ENCODE results near the gene BAZ1B. TPM values are rescaled to one million over a fixed set of nuclear protein-coding genes. Genes with fewer than 3 reads are reported as not detected.
"Not testable (repeated sequence)": the region's sequence is repeated elsewhere in the genome, so short reads cannot be mapped to it uniquely, and the experiment has no call there.

The BAZ1B gene
- total and polyA plus RNA-seq, 4 donors, result 8.6 to 31.3 (median 21.5) TPM

- 92% methylated on average over 10 of the region's 10 CpGs for WGBS
- no peak for DNase-seq (ENCODE audit: low spot score)
- Histone ChIP-seq H3K27me3 (ENCODE audit: control insufficient read depth in 4 of 4, insufficient read depth in 4 of 4, low read length in 3 of 4) (no peaks in the 10 kb centered on the region), H3K27ac (ENCODE audit: low read depth in 1 of 2, low read length in 2 of 2) (no peak overlapping the region), H3K9ac (ENCODE audit: low read depth in 1 of 2, low read length in 2 of 2) (no peak overlapping the region), H3K4me3 (ENCODE audit: low read depth in 1 of 3, low read length in 3 of 3) (no peak overlapping the region), H3K4me1 (ENCODE audit: control insufficient read depth in 4 of 4, insufficient read depth in 4 of 4, low read length in 3 of 4) (no peaks in the 10 kb centered on the region), H3K9me3 (ENCODE audit: control insufficient read depth in 4 of 4, low read length in 3 of 4) (no peaks in the 10 kb centered on the region), H3K36me3 (ENCODE audit: control insufficient read depth in 4 of 4, insufficient read depth in 3 of 4, low read depth in 1 of 4, low read length in 3 of 4) (peaks cover 12 to 58% (median 52%) of the 10 kb centered on the region in 4 donors)
- no peak for TF ChIP-seq HNF4A (conservative IDR thresholded peaks at IDR 0.05)
Measured at GRCh38 chr7:73541722-73542121, 19.6 kb upstream of the BAZ1B start.

- DNase-seq (ENCODE audit: low spot score), result no peak
- H3K27me3 ChIP-seq (ENCODE audit: control insufficient read depth in 4 of 4, insufficient read depth in 4 of 4, low read length in 3 of 4), result no peaks in the 10 kb centered on the region
- no peak overlapping the region for H3K27ac ChIP-seq (ENCODE audit: low read depth in 1 of 2, low read length in 2 of 2)
- peaks cover 24 to 66% (median 57%) of the 10 kb centered on the region in 4 donors for H3K36me3 ChIP-seq (ENCODE audit: control insufficient read depth in 4 of 4, insufficient read depth in 3 of 4, low read depth in 1 of 4, low read length in 3 of 4)
- H3K9me3 ChIP-seq (ENCODE audit: control insufficient read depth in 4 of 4, low read length in 3 of 4), result no peaks in the 10 kb centered on the region
- no peak overlapping the region for H3K4me3 ChIP-seq (ENCODE audit: low read depth in 1 of 3, low read length in 3 of 3)
- WGBS, result 95% methylated on average over 13 of the region's 13 CpGs
- no peak overlapping the region for H3K9ac ChIP-seq (ENCODE audit: low read depth in 1 of 2, low read length in 2 of 2)
- no peaks in the 10 kb centered on the region for H3K4me1 ChIP-seq (ENCODE audit: control insufficient read depth in 4 of 4, insufficient read depth in 4 of 4, low read length in 3 of 4)
- TF ChIP-seq FOXA1 (IDR thresholded peaks at IDR 0.05) (no peak), TAF1 (conservative IDR thresholded peaks at IDR 0.05) (no peak), REST (IDR thresholded peaks at IDR 0.05) (no peak), HNF4A (conservative IDR thresholded peaks at IDR 0.05) (no peak), FOXA2 (IDR thresholded peaks at IDR 0.05) (no peak), SP1 (IDR thresholded peaks at IDR 0.05) (no peak), ATF3 (IDR thresholded peaks at IDR 0.05) (no peak)
Measured at GRCh38 chr7:73539709-73540108, 17.6 kb upstream of the BAZ1B start.

- H3K27me3 ChIP-seq (ENCODE audit: control insufficient read depth in 4 of 4, insufficient read depth in 4 of 4, low read length in 3 of 4); H3K9me3 ChIP-seq (ENCODE audit: control insufficient read depth in 4 of 4, low read length in 3 of 4); H3K4me3 ChIP-seq (ENCODE audit: low read depth in 1 of 3, low read length in 3 of 3); H3K4me1 ChIP-seq (ENCODE audit: control insufficient read depth in 4 of 4, insufficient read depth in 4 of 4, low read length in 3 of 4); H3K9ac ChIP-seq (ENCODE audit: low read depth in 1 of 2, low read length in 2 of 2); DNase-seq (ENCODE audit: low spot score); H3K27ac ChIP-seq (ENCODE audit: low read depth in 1 of 2, low read length in 2 of 2): not testable (repeated sequence)
- H3K36me3 ChIP-seq (ENCODE audit: control insufficient read depth in 4 of 4, insufficient read depth in 3 of 4, low read depth in 1 of 4, low read length in 3 of 4), result peaks cover 24 to 68% (median 53%) of the 10 kb centered on the region in 4 donors
- WGBS, result 97% methylated on average over 2 of the region's 2 CpGs
Measured at GRCh38 chr7:73538510-73538909, 16.4 kb upstream of the BAZ1B start.

- Histone ChIP-seq H3K27ac (ENCODE audit: low read depth in 1 of 2, low read length in 2 of 2) (no peak overlapping the region), H3K4me3 (ENCODE audit: low read depth in 1 of 3, low read length in 3 of 3) (no peak overlapping the region), H3K4me1 (ENCODE audit: control insufficient read depth in 4 of 4, insufficient read depth in 4 of 4, low read length in 3 of 4) (no peaks in the 10 kb centered on the region), H3K27me3 (ENCODE audit: control insufficient read depth in 4 of 4, insufficient read depth in 4 of 4, low read length in 3 of 4) (no peaks in the 10 kb centered on the region), H3K9me3 (ENCODE audit: control insufficient read depth in 4 of 4, low read length in 3 of 4) (no peaks in the 10 kb centered on the region), H3K9ac (ENCODE audit: low read depth in 1 of 2, low read length in 2 of 2) (no peak overlapping the region), H3K36me3 (ENCODE audit: control insufficient read depth in 4 of 4, insufficient read depth in 3 of 4, low read depth in 1 of 4, low read length in 3 of 4) (peaks cover 22 to 57% (median 39%) of the 10 kb centered on the region in 4 donors)
- 95% methylated on average over 16 of the region's 16 CpGs for WGBS
- TF ChIP-seq FOXA2 (IDR thresholded peaks at IDR 0.05) (no peak), GABPA (IDR thresholded peaks at IDR 0.05 in 1 of 2, conservative IDR thresholded peaks at IDR 0.05 in 1 of 2) (no peak), CTCF (IDR thresholded peaks at IDR 0.05; ENCODE audit: low read depth, low read length, missing input control) (no peak), RXRA (IDR thresholded peaks at IDR 0.05) (no peak), JUND (IDR thresholded peaks at IDR 0.05) (no peak), ZBTB33 (IDR thresholded peaks at IDR 0.05) (no peak)
- DNase-seq (ENCODE audit: low spot score), result no peak
Measured at GRCh38 chr7:73537051-73537450, 15.0 kb upstream of the BAZ1B start.

All from liver (tissue), 9 donors.